Testis (tissue), 3 donors: Measurements from ENCODE around the gene EFCAB8. TPM values are rescaled to one million over a fixed set of nuclear protein-coding genes. Genes with fewer than 3 reads are reported as not detected.

ENCODE experiments used
- DNase-seq: peaks from one replicate; pipeline ENCODE4 v3.0.0-alpha.2; 2019
- H3K27ac ChIP-seq, 2 donors: fragments of 200-600 bp; sonication (generic); one replicate each; pipeline ENCODE4 v1.5.1; 2019
- H3K27me3 ChIP-seq: fragments of 200-600 bp; sonication (generic); one replicate; pipeline ENCODE4 v1.5.1; 2019
- H3K36me3 ChIP-seq: fragments of 200-600 bp; sonication (generic); one replicate; pipeline ENCODE4 v1.5.1; 2017; ENCODE audit warnings: low read depth; ENCODE audit errors: missing control alignments
- H3K4me1 ChIP-seq: fragments of 200-600 bp; sonication (generic); one replicate; pipeline ENCODE4 v1.5.1; 2019
- H3K4me3 ChIP-seq, 2 donors: fragments of 200-600 bp; sonication (generic); one replicate each; pipeline ENCODE4 v1.5.1; 2017 to 2019
- H3K9me3 ChIP-seq: fragments of 200-600 bp; sonication (generic); one replicate; pipeline ENCODE4 v1.5.1; 2017
- CTCF ChIP-seq, 3 experiments: fragments of 450-650 bp in 2 of 3; fragments of 200-600 bp in 1 of 3; sonication (generic) in 1 of 3; IDR thresholded peaks; one replicate each; pipeline ENCODE4 v1.5.1; 2016 to 2019; ENCODE audit warnings: antibody characterized with exemption in 3 of 3, mild to moderate bottlenecking in 2 of 3, moderate library complexity in 1 of 3
- POLR2A ChIP-seq: fragments of 450-650 bp; IDR thresholded peaks from one replicate; pipeline ENCODE4 v1.6.1; 2017; ENCODE audit warnings: antibody characterized with exemption, mild to moderate bottlenecking, moderate library complexity
- WGBS, 2 donors: methylation state at CpG; one replicate each; pipeline ENCODE4 v1.1.5; 2018; 5-methylcytosine and 5-hydroxymethylcytosine counted together
- intact Hi-C: fragments of 100-400 bp; cut with DNase I; formaldehyde crosslinking; loops from one replicate; pipeline ENCODE4 v1.15.1; 2023; ENCODE audit warnings: low total_unique reads
- polyA plus RNA-seq: library from polyadenylated mRNA; stranded (reverse); fragments of 350-450 nt; fragmentation: Illumina TruSeq; extraction: RNeasy Lipid Tissue Mini Kit (QIAGEN cat#74804); gene quantifications from one replicate; pipeline ENCODE4 v1.2.3, GENCODE V29; 2014; ENCODE audit warnings: low read depth, low replicate concordance; ENCODE audit not compliant: insufficient read depth
- total RNA-seq, 2 donors: library from RNA; depleted of rRNA; stranded (reverse); fragments of >200 nt; gene quantifications; one replicate each; pipeline ENCODE4 v1.2.3, GENCODE V29; 2016

The EFCAB8 gene
- total and polyA plus RNA-seq, 3 donors from 2014 or later: 4.9 to 9.5 (median 6.3) TPM

- WGBS, 2 donors: 53 to 58% methylated on average over 25 of the region's 25 CpGs
- H3K4me1 ChIP-seq: peaks cover 25% of the 10 kb centered on the region
These were observed 37.9 kb upstream of the EFCAB8 start for GRCh38 chr20:32820698-32821377.

DNA sequence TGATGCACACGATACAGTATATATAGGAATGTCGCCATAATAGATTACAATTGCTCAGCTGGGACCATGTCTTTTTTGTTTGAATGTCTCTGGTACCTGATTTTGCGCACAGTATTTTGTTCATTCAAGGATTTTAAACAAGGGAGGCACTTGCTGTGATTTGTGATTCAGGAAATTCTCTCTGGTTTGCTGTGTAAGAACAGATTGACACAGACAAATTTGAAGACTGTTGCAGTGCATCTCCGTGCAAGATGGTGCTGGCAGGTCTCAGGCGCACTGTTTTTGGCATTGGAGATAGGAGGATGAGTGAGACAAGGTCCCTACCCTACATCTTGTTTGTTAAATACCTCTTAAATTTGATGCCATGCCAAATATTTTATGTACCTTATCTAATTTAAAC is 36.5 kb upstream of the EFCAB8 start:
- Histone ChIP-seq H3K4me3 (no peak overlapping the region), H3K4me1 (peaks cover 25% of the 10 kb centered on the region), H3K9me3 (no peaks in the 10 kb centered on the region), H3K36me3 (no peaks in the 10 kb centered on the region), H3K27ac (peak overlapping the region in 1 of 2 donors; percentile 64), H3K27me3 (no peaks in the 10 kb centered on the region)
- WGBS, 2 donors: 56% methylated on average over 5 of the region's 5 CpGs
- DNase-seq: no peak
- intact Hi-C loops: no loop called here
- no peak for TF ChIP-seq POLR2A
- no peak for TF ChIP-seq CTCF (IDR thresholded peaks at IDR 0.05)

More at GRCh38 chr20:32820698-32821377, 37.9 kb upstream of the EFCAB8 start:
- Histone ChIP-seq H3K27ac (peak overlapping the region; percentile 92 to 97), H3K9me3 (no peaks in the 10 kb centered on the region), H3K4me3 (peak overlapping the region; percentile 85 to 87), H3K36me3 (no peaks in the 10 kb centered on the region), H3K27me3 (no peaks in the 10 kb centered on the region)
- TF ChIP-seq POLR2A (no peak), CTCF (IDR thresholded peaks at IDR 0.05) (no peak)
- intact Hi-C loops: no loop called here
- no peak for DNase-seq

DNA sequence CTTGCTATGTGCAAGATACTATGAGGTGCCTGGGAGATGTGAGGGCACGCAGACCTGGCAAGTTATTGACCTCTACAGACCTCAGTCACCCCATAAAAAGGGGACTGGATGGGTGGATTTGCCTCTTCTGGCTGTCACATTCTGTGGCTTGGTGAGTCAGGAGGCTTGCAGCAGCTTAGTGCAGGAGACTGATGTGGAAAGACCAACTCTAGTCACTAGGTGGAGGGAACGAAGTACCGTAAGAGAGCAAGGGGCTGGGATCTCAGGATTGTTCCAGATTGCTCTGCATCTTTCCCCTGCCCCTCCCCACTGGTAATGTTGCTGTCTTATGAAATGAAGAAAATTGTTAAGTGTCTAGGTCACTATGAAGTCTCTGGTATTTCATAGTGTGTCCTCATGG is 35.6 kb upstream of the EFCAB8 start:
- DNase-seq: peak; percentile 37
- Histone ChIP-seq H3K9me3 (no peaks in the 10 kb centered on the region), H3K27me3 (no peaks in the 10 kb centered on the region), H3K4me3 (no peak overlapping the region), H3K4me1 (peaks cover 25% of the 10 kb centered on the region), H3K36me3 (no peaks in the 10 kb centered on the region), H3K27ac (peak overlapping the region in 1 of 2 donors; percentile 64)
- WGBS, 2 donors: 52 to 55% methylated on average over 3 of the region's 3 CpGs
- TF ChIP-seq POLR2A (no peak), CTCF (IDR thresholded peaks at IDR 0.05) (no peak)
- intact Hi-C loops: no loop called here

- TF ChIP-seq POLR2A (no peak), CTCF (IDR thresholded peaks at IDR 0.05) (no peak)
- Histone ChIP-seq H3K9me3 (no peaks in the 10 kb centered on the region), H3K27me3 (no peaks in the 10 kb centered on the region), H3K4me1 (peaks cover 29% of the 10 kb centered on the region), H3K36me3 (no peaks in the 10 kb centered on the region), H3K27ac (peak overlapping the region in 1 of 2 donors; percentile 64), H3K4me3 (no peak overlapping the region)
- DNase-seq: no peak
- WGBS, 2 donors: 73 to 86% methylated on average over 7 of the region's 7 CpGs
- intact Hi-C loops: no loop called here
These were observed 34.8 kb upstream of the EFCAB8 start for GRCh38 chr20:32823737-32824588.
